GM12873 (cell line): ENCODE data around the gene DNMT3B.

ENCODE experiments used
- CTCF ChIP-seq: IDR thresholded peaks from 2 replicates; pipeline ENCODE4 v1.5.1; 2012; ENCODE audit warnings: low read depth, mild to moderate bottlenecking, moderate library complexity, low read length, control low read depth; ENCODE audit not compliant: insufficient read depth; ENCODE audit errors: missing control alignments

DNMT3B gene

GRCh38 chr20:32780749-32781655 is 18.8 kb downstream of the DNMT3B start:
- TF ChIP-seq CTCF: no peak

- TF ChIP-seq CTCF: no peak
These were observed 22.3 kb downstream of the DNMT3B start for GRCh38 chr20:32784369-32785080.

- no peak for TF ChIP-seq CTCF
These were observed 24.0 kb downstream of the DNMT3B start for GRCh38 chr20:32786059-32786760.

GRCh38 chr20:32787168-32787567 is 25.0 kb downstream of the DNMT3B start:
- TF ChIP-seq CTCF: no peak

- peak; percentile 100 for TF ChIP-seq CTCF
These were observed 27.9 kb downstream of the DNMT3B start for GRCh38 chr20:32789896-32790750.

GRCh38 chr20:32790751-32791057 is 28.5 kb downstream of the DNMT3B start:
- TF ChIP-seq CTCF: no peak
